Astrocyte (in vitro differentiated cells and primary cell): Measurements from ENCODE around the gene YTHDF1. TPM values are rescaled to one million over a fixed set of nuclear protein-coding genes. Genes with fewer than 3 reads are reported as not detected.

ENCODE experiments used
- DNase-seq: peaks from one replicate; pipeline ENCODE4 v3.0.0-alpha.2; 2010; ENCODE audit warnings: low read depth
- FAIRE-seq: peaks from 2 replicates; lab custom pipeline; 2011; peaks lifted over from hg19 to GRCh38; lab: Jason Lieb, UNC
- H2AFZ ChIP-seq: 2 replicates; pipeline ENCODE4 v1.6.0; 2012; ENCODE audit warnings: low read depth, low read length, inconsistent platforms
- H3K27ac ChIP-seq: 2 replicates; pipeline ENCODE4 v1.5.1; 2011; ENCODE audit warnings: low read depth, low read length, inconsistent platforms
- H3K27me3 ChIP-seq: 2 replicates; pipeline ENCODE4 v1.6.0; 2011; ENCODE audit warnings: low read length, inconsistent platforms; ENCODE audit not compliant: insufficient read depth
- H3K36me3 ChIP-seq: 2 replicates; pipeline ENCODE4 v1.5.1; 2011; ENCODE audit warnings: low read length, inconsistent platforms; ENCODE audit not compliant: insufficient read depth
- H3K4me1 ChIP-seq: 2 replicates; pipeline ENCODE4 v1.5.1; 2011; ENCODE audit warnings: low read length, inconsistent platforms; ENCODE audit not compliant: insufficient read depth
- H3K4me2 ChIP-seq: 2 replicates; pipeline ENCODE4 v1.6.0; 2012; ENCODE audit warnings: low read length, inconsistent platforms
- H3K4me3 ChIP-seq: 2 replicates; pipeline ENCODE4 v1.5.1; 2011; ENCODE audit warnings: low read depth, mild to moderate bottlenecking, low read length, inconsistent platforms; ENCODE audit not compliant: insufficient read depth
- H3K79me2 ChIP-seq: 2 replicates; pipeline ENCODE4 v1.6.0; 2012; ENCODE audit warnings: mild to moderate bottlenecking, low read length, inconsistent platforms; ENCODE audit not compliant: insufficient read depth
- H3K9ac ChIP-seq: 2 replicates; pipeline ENCODE4 v1.6.0; 2012; ENCODE audit warnings: mild to moderate bottlenecking, low read length, inconsistent platforms
- H3K9me3 ChIP-seq: 2 replicates; pipeline ENCODE4 v1.5.1; 2012; ENCODE audit warnings: low read depth, mild to moderate bottlenecking, low read length, inconsistent platforms; ENCODE audit not compliant: insufficient read depth
- H4K20me1 ChIP-seq: 2 replicates; pipeline ENCODE4 v1.6.0; 2012; ENCODE audit warnings: low read length, inconsistent platforms; ENCODE audit not compliant: insufficient read depth
- H3K27ac Mint-ChIP-seq: one replicate; pipeline ENCODE4 v1.8.0; 2021; ENCODE audit warnings: mild to moderate bottlenecking, mixed read lengths; ENCODE audit not compliant: unreplicated experiment
- H3K27me3 Mint-ChIP-seq: one replicate; pipeline ENCODE4 v1.8.0; 2021; ENCODE audit warnings: low read depth, mixed read lengths; ENCODE audit not compliant: unreplicated experiment
- H3K36me3 Mint-ChIP-seq: one replicate; pipeline ENCODE4 v1.8.0; 2021; ENCODE audit warnings: low read depth, mixed read lengths; ENCODE audit not compliant: unreplicated experiment
- H3K4me1 Mint-ChIP-seq: one replicate; pipeline ENCODE4 v1.8.0; 2021; ENCODE audit warnings: low read depth, mixed read lengths; ENCODE audit not compliant: unreplicated experiment
- H3K4me3 Mint-ChIP-seq: one replicate; pipeline ENCODE4 v1.8.0; 2021; ENCODE audit warnings: mild to moderate bottlenecking, moderate library complexity, mixed read lengths; ENCODE audit not compliant: unreplicated experiment
- H3K9me3 Mint-ChIP-seq: one replicate; pipeline ENCODE4 v1.8.0; 2021; ENCODE audit warnings: mild to moderate bottlenecking, mixed read lengths; ENCODE audit not compliant: unreplicated experiment
- EZH2 ChIP-seq: IDR thresholded peaks from 2 replicates; pipeline ENCODE4 v1.6.1; 2012; ENCODE audit warnings: mild to moderate bottlenecking, low read length, inconsistent platforms; ENCODE audit not compliant: insufficient read depth
- total RNA-seq: library from RNA; stranded (reverse); gene quantifications from 2 replicates; pipeline ENCODE4 v1.2.1, GENCODE V29; 2021
- TF ChIP-seq, protein P1 (sequence below): IDR thresholded peaks from 2 replicates; pipeline ENCODE4 v1.5.1; 2011; ENCODE audit warnings: low read depth, mild to moderate bottlenecking, inconsistent platforms, low read length, moderate library complexity; ENCODE audit not compliant: insufficient read depth

YTHDF1 gene
- total RNA-seq, 1 donor from 2014 or later = 107 TPM

DNA sequence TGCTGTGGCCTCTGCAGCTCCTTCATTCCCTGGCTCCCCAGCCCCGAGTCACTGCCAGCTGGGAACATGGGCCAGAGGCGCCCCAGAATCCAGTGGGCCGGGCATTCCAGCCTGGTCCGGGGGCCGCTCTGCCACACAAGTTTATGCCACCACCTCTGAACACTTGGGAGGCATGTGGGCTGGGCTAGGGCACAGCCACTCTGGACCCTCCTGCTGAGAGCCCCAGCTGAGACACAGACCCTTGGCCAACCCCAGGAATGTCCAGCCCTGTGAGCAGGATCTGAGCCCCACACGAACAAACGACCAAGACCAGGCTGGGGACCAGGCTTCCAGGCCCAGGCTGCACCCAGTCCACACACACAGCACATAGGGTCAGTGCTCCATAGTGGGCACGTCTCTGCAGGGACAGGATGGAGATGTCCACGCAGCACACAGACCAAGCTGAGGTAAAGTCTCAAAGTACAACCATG, 33.0 kb downstream of the YTHDF1 start:
- DNase-seq (no peak), FAIRE-seq (no peak)
- Histone ChIP-seq H3K4me3 (no peak overlapping the region), H3K27ac (no peak overlapping the region), H3K79me2 (no peaks in the 10 kb centered on the region), H3K9ac (no peak overlapping the region), H3K36me3 (no peaks in the 10 kb centered on the region), H4K20me1 (peaks cover 17% of the 10 kb centered on the region), H2AFZ (no peak overlapping the region), H3K4me2 (no peak overlapping the region), H3K4me1 (no peaks in the 10 kb centered on the region), H3K27me3 (peaks cover 14% of the 10 kb centered on the region), H3K9me3 (peaks cover 5% of the 10 kb centered on the region)
- Mint-ChIP-seq H3K9me3 (no peaks in the 10 kb centered on the region), H3K27me3 (peaks cover 40% of the 10 kb centered on the region), H3K36me3 (no peaks in the 10 kb centered on the region), H3K27ac (no peak overlapping the region), H3K4me1 (peaks cover 9% of the 10 kb centered on the region), H3K4me3 (no peak overlapping the region)
- TF ChIP-seq EZH2 = no peak
- TF ChIP-seq, protein P1, sequence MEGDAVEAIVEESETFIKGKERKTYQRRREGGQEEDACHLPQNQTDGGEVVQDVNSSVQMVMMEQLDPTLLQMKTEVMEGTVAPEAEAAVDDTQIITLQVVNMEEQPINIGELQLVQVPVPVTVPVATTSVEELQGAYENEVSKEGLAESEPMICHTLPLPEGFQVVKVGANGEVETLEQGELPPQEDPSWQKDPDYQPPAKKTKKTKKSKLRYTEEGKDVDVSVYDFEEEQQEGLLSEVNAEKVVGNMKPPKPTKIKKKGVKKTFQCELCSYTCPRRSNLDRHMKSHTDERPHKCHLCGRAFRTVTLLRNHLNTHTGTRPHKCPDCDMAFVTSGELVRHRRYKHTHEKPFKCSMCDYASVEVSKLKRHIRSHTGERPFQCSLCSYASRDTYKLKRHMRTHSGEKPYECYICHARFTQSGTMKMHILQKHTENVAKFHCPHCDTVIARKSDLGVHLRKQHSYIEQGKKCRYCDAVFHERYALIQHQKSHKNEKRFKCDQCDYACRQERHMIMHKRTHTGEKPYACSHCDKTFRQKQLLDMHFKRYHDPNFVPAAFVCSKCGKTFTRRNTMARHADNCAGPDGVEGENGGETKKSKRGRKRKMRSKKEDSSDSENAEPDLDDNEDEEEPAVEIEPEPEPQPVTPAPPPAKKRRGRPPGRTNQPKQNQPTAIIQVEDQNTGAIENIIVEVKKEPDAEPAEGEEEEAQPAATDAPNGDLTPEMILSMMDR = no peak

DNA sequence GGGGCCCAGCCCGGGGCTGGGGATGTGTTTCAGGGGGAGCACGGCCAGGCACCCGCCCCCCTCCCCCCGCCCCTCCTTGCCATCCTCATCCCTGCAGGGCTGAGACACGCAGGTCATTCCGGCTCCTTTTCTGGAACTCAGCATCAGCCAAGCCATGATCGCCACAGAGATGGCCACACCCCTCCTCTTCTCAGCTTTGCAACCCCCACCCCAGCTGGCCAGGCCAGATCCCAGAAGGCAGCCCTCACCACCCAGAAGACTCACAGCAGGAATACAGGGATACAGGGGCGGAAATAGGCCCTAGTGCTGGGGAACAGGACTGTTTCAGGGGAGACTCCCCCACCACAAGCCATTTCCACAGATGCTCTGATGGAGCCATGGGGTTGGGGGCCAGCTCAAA, 33.5 kb downstream of the YTHDF1 start:
- Mint-ChIP-seq H3K4me3 (no peak overlapping the region), H3K27me3 (peaks cover 42% of the 10 kb centered on the region), H3K9me3 (no peaks in the 10 kb centered on the region), H3K36me3 (no peaks in the 10 kb centered on the region), H3K4me1 (peaks cover 9% of the 10 kb centered on the region), H3K27ac (peak overlapping the region; percentile 34)
- FAIRE-seq = no peak
- peaks cover 17% of the 10 kb centered on the region for H4K20me1 ChIP-seq
- no peak for TF ChIP-seq EZH2
- TF ChIP-seq, protein P1 = no peak
- peaks cover 5% of the 10 kb centered on the region for H3K9me3 ChIP-seq
- no peak overlapping the region for H2AFZ ChIP-seq
- no peaks in the 10 kb centered on the region for H3K79me2 ChIP-seq
- H3K27ac ChIP-seq = no peak overlapping the region
- H3K9ac ChIP-seq = no peak overlapping the region
- DNase-seq = no peak
- no peak overlapping the region for H3K4me3 ChIP-seq
- peaks cover 17% of the 10 kb centered on the region for H3K27me3 ChIP-seq
- H3K4me2 ChIP-seq = no peak overlapping the region
- H3K36me3 ChIP-seq = no peaks in the 10 kb centered on the region
- H3K4me1 ChIP-seq = no peaks in the 10 kb centered on the region

DNA sequence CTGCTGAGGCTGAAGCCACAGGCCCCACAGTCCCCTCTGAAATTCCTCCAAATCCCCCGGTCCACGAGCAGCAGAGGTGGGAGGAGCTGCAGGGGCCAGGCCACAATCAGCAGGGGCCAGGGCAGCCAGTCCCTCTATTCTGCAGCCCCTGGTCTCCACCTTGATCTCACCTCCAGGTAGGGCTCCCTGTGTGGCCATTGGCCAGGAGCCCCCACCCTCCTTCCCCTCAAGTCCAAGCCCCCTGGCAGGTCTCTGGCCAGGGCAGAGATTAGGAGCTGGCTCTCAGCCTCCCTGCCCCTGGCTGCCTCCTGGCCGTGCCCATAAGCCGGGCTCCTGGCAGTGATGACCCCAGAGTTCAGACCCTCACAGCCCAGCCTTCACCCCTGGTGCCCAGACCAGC, 34.7 kb downstream of the YTHDF1 start:
- no peak for TF ChIP-seq EZH2
- TF ChIP-seq, protein P1 = no peak
- Histone ChIP-seq H3K79me2 (no peaks in the 10 kb centered on the region), H3K4me3 (no peak overlapping the region), H3K27ac (no peak overlapping the region), H2AFZ (no peak overlapping the region), H4K20me1 (peaks cover 21% of the 10 kb centered on the region), H3K9me3 (peaks cover 5% of the 10 kb centered on the region), H3K4me1 (no peaks in the 10 kb centered on the region), H3K4me2 (no peak overlapping the region), H3K36me3 (no peaks in the 10 kb centered on the region), H3K9ac (no peak overlapping the region), H3K27me3 (peaks cover 26% of the 10 kb centered on the region)
- Mint-ChIP-seq H3K27ac (no peak overlapping the region), H3K27me3 (peaks cover 44% of the 10 kb centered on the region), H3K4me3 (no peak overlapping the region), H3K4me1 (peaks cover 6% of the 10 kb centered on the region), H3K36me3 (no peaks in the 10 kb centered on the region), H3K9me3 (peaks cover under 1% of the 10 kb centered on the region)
- DNase-seq (no peak), FAIRE-seq (no peak)
